Putamen (tissue), 1 donor: ENCODE data around the gene PNPLA7.
"Not testable (repeated sequence)": the region's sequence is repeated elsewhere in the genome, so short reads cannot be mapped to it uniquely, and the experiment has no call there.

Experiments used
- DNase-seq: peaks from one replicate; pipeline ENCODE4 v3.0.0-alpha.2; 2016; ENCODE audit warnings: low spot score

The PNPLA7 gene

GRCh38 chr9:137417161-137418021 is 132.8 kb downstream of the PNPLA7 start:
- no peak for DNase-seq

- DNase-seq: no peak
These were observed 133.5 kb downstream of the PNPLA7 start for GRCh38 chr9:137416563-137417151.

GRCh38 chr9:137416006-137416562 is 134.1 kb downstream of the PNPLA7 start:
- no peak for DNase-seq

GRCh38 chr9:137415451-137415850 is 134.8 kb downstream of the PNPLA7 start:
- no peak for DNase-seq

DNA sequence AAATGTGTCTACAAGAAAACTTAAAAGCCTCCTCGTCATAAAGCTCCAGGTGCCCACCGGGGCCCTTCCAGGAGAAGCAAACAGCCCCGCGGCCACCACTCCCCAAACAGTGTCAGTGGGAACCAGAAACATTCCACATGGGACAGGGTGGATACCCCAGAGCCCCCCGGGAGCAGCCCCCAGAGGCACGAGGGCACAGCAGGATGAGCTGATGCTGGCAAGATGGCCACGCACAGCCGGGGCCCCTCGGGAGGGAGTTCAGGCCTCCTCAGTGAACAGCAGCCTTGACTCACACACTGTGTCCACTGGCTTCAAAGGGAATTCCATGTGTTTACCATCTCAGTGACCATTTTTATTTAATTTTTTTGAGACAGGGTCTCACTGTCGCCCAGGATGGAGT is 137.8 kb downstream of the PNPLA7 start:
- DNase-seq: no peak

GRCh38 chr9:137411645-137412380 is 138.4 kb downstream of the PNPLA7 start:
- no peak for DNase-seq

DNA sequence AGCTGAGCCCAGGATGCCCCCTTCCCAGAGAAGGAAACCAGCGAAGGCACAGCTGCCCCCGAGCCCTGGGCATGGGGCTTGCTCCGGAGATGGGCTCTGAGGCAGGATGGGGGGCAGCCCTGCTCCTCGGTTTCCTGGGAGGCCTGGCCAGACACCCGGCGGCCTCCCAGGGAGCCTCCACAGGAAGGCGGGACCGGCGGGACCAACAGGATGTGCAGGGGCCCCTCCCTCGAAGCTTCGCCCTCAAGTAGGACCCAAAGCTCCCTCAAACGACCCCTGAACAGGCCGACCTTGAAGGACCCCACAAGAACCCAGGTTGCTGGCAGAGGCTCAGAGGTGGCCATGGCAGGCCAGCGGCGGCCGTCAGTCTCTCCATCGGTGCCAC is 138.9 kb downstream of the PNPLA7 start:
- no peak for DNase-seq

- DNase-seq: no peak
These were observed 139.3 kb downstream of the PNPLA7 start for GRCh38 chr9:137410891-137411249.

DNA sequence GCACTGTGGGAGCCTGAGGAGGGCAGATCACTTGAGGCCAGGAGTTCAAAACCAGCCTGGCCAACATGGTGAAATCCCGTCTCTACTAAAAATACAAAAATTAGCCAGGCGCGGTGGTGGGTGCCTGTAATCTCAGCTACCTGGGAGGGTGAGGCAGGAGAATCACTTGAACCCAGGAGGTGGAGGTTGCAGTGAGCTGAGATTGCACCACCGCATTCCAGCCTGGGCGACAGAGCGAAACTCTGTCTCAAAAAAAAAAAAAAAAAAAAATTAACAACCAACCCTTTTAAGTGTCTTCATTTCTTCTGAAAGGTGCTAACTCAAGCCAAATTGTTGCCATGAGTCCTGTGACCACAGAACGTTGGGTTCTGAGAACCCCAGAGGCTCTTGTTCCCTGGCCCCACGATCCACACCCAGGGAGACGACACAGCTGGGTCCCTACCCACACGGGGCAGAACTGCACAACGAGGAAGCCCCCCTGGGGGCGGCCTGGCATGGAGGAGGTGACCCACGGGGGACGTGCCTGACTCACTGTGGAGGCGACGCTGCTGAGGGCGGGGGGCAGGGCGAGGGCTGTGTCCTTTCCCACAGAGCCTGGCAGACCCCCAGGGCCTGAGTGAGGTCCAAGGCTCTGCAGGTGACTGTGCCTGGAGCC is 139.8 kb downstream of the PNPLA7 start:
- not testable (repeated sequence) for DNase-seq
